Inflammatory macrophage (primary cell): ENCODE measurements around the gene TNIP2.

ENCODE experiments used
- DNase-seq, 2 donors: peaks; one replicate each; pipeline ENCODE4 v3.0.0-alpha.2; 2020 to 2022
- total RNA-seq, 18 experiments: gene quantifications; one replicate each; lab custom pipeline; 2026; ENCODE audit warnings: mixed read lengths in 6 of 18, inconsistent platforms in 2 of 18; lab: John Stamatoyannopoulos, UW

Gene TNIP2, protein sequence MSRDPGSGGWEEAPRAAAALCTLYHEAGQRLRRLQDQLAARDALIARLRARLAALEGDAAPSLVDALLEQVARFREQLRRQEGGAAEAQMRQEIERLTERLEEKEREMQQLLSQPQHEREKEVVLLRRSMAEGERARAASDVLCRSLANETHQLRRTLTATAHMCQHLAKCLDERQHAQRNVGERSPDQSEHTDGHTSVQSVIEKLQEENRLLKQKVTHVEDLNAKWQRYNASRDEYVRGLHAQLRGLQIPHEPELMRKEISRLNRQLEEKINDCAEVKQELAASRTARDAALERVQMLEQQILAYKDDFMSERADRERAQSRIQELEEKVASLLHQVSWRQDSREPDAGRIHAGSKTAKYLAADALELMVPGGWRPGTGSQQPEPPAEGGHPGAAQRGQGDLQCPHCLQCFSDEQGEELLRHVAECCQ
- total RNA-seq, result 21.8 to 188 (median 47.0) reads per million in 18 experiments

DNA sequence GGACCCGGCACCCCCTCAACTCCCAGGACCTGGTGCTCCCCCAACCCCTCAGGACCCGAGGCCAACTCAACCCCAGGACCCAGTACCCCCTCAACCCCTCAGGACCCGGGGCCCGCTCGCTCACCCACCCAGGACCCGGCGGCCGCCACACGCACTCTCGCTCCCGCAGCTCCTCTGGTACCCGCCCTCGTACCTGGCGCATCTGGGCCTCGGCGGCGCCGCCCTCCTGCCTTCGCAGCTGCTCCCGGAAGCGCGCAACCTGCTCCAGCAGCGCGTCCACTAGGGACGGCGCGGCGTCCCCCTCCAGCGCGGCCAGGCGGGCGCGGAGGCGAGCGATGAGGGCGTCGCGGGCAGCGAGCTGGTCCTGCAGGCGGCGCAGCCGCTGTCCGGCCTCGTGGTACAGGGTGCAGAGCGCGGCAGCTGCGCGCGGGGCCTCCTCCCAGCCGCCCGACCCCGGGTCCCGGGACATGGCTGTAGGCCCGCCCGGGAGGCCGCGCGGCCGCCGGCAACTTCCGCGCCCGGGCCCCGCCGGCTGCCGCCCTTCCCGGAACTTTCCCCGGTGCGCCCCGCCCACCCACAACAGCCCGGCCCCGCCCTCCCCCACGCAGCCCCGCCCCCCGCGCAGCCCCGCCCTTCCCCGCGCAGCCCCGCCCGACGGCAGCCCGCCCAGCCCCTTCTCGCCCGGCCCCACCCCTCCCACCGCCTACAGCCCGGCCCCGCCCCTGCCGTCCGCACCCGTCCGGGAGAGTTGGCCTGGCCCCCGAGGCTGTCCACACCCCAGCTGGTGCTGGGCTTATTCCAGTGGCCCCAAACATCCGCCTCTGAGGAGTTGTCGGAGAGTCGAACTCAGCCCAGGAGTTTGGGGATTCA, at the start of gene TNIP2:
Gene TNIP2 (minus strand): TSS at position 516 of the 870 bp plus-strand sequence. CDS start 47 bp downstream, at position 469.
- peak; percentile 73 to 78 for DNase-seq

DNA sequence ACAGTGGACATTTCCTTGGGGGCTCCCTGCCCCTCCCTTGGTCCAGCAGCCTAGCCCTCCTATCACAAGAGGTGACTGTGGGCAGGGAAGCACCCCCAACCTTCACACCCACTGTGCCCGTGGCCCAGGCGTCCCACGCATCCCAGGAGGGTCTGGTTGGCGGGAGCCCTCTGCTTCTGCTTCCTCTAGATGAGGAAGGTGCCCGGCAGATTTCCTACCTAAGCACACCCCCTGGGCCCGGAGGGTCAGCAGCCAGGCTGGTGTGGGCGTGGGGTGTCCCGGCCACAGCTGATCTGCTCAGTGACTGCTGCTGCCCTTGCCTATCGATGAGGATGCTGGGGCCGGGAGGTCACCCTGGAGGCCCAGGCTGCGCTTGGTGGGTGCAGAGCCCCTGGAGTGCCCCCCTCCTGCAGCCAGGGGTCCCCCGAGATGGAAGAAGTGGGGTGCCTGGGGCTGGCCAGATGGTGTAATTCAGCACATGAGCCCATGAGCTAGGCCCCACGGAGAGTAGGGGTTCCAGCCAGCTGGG, 48.9 kb upstream of the TNIP2 start:
- DNase-seq, result peak in 1 of 2 donors; percentile 70

DNA sequence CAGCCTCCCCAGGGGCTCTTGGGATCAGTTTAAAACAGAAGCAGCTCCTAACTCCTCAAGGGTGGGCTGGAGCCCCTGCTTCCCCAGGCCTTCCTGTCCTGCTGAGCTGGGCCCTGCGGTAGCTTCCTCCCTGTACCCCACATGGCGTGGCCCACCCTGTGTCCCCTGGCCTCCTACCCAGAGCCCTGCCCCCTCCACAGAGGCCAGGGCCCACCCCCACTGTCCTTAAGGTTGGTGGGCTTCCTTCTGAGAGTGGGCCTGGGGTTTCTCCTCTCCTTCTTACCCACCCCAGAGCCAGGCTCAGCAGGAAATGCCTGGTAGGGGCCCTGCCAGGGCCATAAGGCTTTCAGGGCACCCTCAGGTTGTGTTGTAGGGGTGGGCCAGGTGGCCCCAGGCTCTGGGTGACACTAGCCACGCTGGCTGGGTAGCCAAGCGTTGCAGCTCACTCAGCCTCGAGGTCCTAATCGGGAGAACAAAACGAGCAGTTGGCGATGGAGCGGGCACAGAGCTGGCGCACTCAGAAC, 48.4 kb upstream of the TNIP2 start:
- no peak for DNase-seq

DNA sequence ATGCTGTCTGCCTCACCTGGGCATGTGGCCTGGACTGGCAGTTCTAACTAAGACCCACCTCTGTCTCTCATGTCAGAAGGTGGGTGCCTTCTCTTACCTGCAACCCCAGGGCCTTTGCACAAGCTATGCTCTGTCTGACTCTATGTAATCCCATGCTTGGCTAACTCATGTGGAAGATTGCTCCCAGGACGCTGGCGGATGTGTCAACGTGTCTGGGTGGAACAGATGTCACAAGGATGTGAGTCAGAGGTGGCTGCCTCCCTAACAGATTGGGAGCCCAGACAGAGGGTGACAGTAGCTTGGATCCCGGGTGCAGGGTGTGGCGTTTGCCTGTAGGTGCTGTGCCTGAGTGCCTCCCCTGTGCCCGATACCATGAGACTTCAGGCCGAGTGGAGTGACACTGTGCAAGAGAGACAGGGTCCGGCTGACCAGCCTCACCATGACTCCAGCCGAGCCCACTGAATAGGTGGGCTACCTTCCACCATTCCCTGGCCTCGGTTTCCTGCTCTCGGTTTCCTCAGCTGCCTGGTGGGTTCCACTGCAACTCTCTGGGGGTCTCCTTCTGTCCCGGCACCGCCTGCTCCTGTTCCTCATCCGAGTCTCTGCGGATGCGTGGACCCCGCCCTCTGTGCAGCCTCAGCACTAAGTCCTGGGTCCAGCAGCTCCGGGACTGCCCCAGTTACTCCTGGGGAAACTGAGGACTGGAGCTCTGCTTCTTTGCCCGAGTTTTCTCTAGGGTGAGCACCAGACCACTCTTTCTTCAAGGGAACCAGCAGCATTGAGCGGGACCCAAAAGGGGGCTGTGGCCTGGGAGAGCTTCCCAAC, 47.7 kb upstream of the TNIP2 start:
- DNase-seq, result peak; percentile 97 to 98

DNA sequence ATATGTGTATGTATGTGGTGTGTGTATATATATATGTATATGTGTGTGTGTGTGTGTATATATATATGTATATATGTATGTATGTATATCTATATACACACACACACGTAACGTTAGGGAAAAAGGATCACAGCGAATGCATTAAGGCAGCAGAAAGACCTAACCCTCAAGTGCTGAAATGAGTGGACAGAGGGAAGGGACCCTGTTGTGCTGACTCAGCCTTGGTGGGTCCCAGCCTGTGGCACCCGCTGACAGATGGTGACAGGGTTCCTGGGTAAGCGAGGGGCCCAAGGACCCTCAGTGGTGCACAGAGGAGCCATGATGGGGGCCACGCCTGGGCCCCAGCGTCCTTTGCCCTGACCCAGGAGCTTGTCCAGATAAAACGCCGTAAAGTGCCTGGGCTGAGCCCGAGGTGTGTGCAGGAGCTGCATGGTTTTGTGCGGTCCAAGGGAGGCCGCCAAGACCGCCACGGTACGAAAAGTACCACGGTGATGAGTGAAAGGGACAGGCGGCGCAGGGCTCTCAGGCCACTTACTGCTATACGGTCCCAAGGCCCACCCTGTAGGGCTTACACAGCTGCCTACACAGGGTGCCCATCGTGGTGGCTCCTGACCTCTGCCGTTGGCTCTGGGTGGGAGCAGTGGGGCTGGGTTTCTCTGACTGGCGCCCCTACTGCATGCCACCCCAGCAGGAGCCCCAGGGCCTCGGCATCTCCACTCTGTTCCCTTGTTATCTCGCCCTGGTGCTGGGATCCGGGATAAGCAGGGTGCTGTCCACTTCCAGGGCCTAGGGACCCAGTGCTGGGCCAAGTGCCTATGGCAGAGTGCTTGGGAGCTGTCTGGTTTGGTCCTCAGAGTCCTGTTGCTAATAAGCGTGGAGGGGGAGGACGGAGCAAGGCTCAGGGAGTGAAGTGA, 46.7 kb upstream of the TNIP2 start:
- no peak for DNase-seq

DNA sequence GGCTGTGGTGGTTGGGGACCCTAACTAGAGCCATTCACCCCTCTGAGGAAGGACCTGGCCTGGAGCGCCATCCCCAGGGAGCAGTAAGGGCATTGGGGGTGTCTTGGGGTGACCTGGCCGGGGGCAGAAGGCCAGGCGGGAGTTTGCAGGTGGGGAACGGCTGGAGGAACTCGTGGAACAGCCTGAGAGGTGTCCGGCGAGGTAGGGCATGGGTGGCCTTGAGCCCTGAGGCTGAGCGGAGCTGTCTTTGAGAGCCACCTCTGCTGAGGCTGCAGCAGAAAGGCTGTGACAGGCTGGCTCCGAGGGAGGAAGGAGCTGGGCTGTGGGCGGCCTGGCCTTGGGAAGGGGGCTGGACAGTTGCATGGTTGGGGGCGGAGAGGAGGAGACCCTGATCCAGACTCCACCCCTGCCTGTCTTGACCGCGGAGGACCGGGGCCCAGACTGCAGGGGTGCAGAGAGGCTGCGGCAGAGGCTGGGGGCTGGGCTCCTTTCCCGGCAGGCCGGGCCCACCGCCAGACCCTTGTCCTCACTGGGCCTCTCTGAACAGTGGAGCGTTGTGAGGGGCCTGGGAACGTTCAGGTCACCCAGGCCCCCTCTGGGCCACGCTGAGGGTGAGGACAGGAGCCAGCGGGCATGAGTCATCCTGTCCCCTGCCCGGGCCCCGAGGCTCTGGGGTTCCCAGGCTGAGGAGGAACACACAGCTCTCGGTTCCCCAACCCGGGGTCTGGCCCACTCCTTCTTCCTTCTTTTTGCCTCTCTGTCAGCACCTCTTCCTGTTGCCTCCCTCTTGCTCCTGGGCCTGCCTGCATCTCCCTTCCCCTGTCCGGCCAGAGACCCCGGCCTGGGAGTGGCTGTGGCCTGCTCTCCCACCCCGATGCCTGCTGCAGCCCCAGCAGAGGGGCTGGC, 44.8 kb upstream of the TNIP2 start:
- peak; percentile 92 to 95 for DNase-seq

DNA sequence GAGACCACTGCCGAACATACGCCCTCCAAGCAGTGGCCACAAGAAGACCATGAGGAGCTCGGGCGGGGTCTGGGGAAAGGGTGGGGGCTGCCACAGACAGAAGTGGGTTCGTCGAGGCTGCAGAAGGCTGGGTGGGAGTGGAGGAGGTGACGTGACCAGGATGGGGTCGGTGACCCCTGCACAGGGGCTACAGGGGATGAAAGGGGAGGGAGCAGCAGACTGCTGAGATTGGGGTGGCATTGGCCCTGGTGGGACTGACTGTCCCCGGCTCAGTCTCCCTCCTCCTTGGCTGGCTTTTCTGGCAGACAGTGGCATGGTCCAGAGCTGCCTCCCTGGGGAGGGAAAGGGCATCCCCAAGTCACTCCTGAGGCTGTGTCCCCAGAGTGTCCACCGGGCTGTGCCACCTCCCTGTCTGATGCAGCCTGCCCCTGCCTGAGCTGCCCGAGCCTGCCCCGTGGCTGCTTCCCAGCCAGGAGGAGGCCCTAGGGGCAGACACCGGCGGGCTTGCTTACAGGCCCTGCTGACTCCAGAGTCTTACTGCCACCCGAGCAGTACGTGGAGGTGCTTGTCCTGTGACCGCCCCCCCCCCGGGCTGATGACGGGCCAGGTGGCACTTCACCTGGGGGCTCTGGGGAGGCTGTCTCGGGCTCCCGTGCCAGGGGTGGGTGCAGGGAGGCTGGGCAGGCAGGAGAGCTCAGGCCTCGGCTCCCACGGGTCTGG, 44.0 kb upstream of the TNIP2 start:
- DNase-seq, result peak; percentile 22 to 51

DNA sequence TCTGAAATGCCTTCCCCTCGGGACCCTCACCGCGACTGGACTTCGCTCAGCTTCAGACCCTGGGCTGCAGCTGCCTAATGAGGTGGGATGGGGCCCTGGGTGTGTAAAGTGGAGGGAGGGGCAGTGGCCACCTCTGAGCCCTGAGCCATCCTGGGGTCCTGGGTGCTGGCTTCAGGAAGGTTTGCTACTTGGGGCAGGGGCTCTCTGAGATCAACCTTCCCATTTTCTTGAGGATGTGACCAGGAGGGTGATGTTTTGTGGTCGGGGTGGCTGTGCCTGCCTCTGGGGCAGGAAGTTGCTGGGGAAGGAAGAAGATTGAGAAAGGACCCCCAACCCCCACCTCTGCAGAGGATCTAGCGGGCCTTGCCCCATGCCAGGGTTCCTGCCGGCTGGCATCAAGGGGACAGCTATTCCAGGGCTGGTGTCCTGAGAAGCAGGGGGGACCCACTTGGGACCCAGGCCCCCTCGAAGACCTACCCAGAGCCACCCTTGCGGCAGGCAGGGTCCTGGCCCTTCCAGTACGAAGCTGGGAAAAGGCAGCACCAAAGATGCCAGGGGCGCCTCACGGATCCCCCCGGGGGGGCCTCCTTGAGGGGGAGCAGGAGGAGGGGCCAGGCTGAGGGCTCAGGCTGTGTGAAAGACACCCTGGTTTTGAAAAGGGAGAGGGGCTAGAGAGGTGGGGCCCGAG, 43.2 kb upstream of the TNIP2 start:
- peak; percentile 72 to 80 for DNase-seq

DNA sequence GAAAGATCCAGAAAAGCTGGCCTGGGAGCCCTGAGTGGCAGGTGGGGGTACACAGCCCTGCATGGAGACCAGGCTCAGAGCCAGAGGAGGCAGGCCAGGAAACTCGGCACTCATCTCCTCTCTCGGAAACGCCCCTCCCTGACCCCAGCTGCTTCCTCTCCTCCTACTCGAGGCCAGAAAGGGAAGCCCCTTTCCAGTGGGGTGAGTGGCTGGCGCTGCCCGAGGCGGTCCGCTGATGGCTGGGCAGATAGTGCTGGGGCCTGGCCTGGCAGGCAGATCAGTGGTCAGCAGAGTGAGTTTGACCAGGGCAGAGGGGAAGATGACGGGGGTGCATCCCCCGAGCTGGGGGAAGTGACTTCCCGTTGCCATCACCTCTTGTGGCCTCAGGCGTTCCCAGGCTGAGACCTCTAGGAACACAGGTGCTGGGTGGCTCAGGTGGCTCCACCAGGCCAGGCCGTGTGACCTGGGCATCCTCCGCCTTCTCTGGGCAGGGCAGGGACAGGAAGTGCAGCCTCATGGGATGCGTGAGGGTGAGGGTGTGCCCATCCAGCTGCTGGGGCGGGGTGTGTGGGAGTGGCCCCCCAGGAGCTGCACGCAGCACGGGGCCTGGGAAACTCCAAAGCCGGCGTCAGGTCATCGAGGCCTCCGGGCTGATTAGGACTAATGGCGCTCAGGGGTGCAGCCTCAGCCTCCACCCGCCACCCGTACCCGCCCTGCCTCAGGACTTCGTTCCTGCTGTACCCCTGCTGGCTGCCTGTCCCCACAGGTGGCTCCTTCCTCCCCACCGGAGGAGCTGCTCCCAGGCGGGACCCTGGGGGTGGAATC, 42.5 kb upstream of the TNIP2 start:
- DNase-seq, result peak; percentile 89 to 93

DNA sequence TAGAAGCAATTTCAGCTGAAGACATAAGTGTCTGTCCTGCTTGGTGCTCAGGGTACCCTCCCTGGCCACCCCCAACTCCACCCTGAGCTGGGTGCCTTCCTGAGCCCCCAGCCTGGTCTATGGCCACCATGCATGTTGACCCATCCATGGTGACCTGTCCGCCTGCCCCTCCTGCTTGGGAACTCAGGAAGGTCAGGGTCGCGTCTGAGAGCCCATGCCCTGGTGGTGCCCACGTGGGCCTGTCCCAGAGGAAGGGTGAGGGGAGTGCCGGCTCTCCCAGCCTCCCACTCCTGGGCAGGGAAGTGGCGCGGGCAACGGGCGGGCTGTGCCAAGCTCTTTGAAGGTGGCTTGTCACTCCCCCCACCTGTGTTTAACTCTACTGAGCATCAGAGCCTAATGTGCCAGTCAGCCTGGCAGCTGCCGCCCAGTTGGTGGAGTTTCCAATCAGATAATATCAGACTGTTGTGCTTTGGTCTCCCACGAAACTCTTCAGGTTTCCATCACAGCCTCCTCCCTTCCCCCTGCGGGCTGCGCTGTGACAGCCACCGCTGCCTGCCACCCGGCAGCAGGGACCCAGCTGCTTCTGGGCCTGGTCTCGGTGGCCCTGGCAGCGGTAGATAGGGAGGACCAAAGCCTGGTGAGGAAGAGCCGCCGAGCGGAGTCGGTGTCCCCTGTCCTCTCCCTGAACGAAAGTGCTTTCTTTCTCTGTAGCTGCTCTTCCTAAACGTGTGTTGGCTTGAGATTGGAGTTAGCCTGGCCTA, 41.6 kb upstream of the TNIP2 start:
- DNase-seq, result no peak

DNA sequence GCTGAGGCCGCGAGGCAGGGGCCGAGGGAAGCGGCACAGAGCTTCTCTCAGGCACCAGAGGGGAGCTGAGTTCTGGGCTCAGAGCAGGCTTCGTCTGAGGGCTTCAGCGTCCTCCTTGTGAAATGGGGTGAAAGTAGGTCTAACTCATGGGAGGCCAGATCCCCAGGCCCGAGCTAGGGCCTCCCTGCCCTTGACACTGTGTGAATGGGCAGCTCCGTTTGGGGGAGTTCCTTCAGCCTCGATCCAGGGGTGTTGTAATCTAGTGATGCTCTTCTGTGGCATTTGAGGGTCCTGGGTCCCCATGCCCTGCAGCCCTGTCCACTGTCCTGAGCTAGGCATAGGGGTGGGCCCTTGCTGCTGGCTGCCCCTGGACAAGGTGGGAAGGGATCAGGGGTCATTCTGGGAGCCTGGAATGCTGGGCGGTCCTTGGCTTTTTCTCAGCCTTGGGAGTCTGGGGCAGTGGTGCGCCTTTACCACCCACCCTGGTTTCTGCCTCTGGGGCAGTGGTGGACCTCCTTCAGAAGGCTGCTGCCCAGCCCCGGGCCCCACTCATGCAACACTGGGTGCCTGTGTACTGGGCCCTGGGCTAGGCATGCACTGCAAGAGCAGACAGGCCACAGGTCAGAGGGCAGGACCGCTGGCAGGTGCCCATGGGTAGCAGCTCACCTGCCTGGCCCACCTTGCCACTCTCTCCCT, 40.9 kb upstream of the TNIP2 start:
- no peak for DNase-seq

DNA sequence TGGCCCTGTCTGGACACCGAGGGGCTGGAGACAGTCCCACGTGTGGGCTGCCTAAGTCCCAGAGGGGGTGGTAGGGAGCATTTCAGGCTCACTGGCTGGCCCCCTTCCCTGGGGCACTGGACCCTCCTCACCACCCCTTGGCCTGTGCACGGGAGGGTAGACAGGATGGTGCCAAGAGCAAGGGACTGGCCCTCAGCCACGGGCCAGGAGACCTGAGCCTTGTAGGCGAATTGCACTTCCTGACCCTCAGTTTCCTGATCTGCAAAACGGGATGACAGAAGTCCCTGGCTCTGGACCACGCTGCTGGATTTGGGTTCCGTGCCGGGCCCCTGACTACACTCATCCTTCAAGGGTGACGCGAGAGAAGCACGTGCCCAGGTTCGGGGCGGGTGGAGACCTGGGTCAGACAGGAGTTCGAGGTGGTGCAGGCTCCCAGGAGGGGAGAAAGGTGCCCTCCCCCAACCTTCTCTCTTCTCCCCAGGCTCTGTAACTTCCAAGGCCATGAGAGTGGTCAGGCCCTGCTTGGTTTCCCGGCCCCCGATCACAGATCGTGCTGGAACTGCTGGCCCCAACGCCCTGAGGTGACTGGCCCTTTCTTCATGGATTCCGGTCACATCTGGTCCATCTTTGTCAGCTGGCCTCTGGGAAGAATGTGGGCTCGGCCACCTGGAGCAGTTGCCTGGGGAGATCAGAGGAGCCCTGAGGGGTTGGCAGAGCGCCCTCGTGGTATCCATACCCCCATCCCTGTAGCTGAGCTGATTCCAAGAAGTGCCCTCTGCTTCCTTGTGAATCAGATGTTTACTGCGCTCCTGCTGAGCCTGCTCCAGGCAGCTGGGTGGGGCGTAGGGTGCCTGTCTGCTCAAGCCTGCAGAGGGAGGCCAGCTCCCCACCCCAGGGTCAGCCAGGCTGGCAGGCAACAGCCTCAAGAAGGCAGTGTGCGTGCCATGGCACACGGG, 40.0 kb upstream of the TNIP2 start:
- no peak for DNase-seq

DNA sequence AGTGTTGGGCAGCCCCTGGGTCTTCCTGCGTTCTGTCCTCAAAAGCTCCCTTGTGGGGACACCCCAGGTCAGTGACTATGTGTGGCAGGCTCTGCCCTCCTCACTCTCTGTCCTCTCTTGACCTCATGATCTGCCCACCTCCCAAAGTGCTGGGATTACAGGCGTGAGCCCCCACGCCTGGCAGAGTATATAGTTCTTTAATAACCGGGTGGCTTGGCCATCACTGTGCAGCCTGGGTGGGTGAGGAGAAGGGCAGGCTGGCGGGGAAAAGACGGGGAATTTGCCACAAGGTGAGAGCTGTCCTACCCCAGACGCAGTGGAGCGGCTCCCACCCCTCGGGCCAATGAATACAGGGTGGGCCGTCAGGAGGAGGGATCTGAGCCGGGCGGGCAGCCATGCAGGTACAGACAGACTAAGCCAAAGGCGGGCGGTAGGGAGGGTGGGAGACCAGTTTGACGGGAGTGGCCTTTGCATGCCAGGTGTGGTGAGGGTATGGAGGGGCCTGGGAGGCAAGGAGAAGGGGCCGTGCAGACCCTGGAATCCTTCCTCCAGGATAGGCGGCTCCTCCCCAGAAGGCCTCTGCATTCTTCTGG, 39.3 kb upstream of the TNIP2 start:
- DNase-seq, result no peak
